Measurements from ENCODE around the gene SMIM13. TPM values are rescaled to one million over a fixed set of nuclear protein-coding genes. Genes with fewer than 3 reads are reported as not detected.

The SMIM13 gene
- total RNA-seq, 5 donors from 2014 or later (not counting 1 experiment from before 2014, with no cell fraction given): 3.6 to 8.0 (median 5.3) TPM

DNA sequence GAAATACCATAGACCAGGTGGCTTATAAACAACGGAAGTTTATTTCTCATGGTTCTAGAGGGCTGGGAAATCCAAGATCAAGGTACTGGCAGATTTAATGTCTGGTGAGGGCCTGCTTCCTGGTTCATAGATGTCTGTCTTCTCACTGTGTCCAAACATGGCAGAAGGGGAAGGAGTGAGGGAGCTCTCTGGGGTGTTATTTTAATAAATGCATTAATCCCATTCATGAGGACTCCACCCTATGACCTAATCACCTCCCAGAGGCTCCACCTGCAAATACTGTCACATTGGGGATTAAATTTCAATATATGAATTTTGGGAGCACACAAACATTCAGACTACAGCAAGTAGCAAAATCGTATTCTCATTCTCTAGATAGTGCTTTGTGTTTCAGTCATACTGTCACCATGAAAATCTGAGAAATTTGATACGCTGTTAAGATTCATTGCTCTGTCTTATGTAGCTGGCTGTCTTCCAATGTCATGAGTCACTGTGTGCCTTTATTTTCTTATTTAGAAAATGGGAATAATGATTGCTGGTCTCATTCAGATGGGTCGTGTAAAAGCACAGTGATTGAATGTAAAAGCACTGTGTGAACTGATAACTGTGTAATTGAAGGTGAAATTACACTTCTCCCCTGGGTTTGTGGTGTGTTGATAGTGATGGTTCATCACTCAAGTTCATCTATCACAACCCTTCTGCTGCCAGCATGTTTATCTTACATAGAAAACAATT lies 26.8 kb downstream of the SMIM13 start:
- no peak for DNase-seq
- H3K27ac ChIP-seq (ENCODE audit: low read length): no peak overlapping the region
- ChIA-PET POLR2A (no interaction called here), CTCF (no interaction called here)
- WGBS (ENCODE audit: insufficient coverage): 100% methylated on average over 1 of the region's 4 CpGs
- Mint-ChIP-seq H3K27me3 (no peaks in the 10 kb centered on the region), H3K4me3 (no peak overlapping the region), H3K27ac (no peak overlapping the region), H3K9me3 (no peaks in the 10 kb centered on the region), H3K4me1 (peaks cover 23 to 32% (median 31%) of the 10 kb centered on the region in 3 donors), H3K36me3 (peaks cover 23% of the 10 kb centered on the region)
- no peaks in the 10 kb centered on the region for H3K36me3 ChIP-seq (ENCODE audit: control insufficient read depth in 2 of 2, extremely low read depth in 1 of 2, insufficient read depth in 1 of 2, low read length in 1 of 2)
- no peaks in the 10 kb centered on the region for H3K4me1 ChIP-seq (ENCODE audit: control insufficient read depth in 1 of 2, extremely low read depth in 1 of 2, insufficient read depth in 2 of 2, low read length in 2 of 2)
- no peaks in the 10 kb centered on the region for H3K9me3 ChIP-seq
- H3K27me3 ChIP-seq (replicated peaks in 1 of 2; ENCODE audit: control insufficient read depth in 2 of 2, extremely low read depth in 1 of 2, insufficient read depth in 2 of 2, low read length in 1 of 2): no peaks in the 10 kb centered on the region
- no peak overlapping the region for H3K4me3 ChIP-seq (ENCODE audit: control insufficient read depth in 1 of 2, extremely low read depth in 1 of 2, low read length in 1 of 2)
- no peak for ATAC-seq (replicated peaks in 1 of 4)

DNA sequence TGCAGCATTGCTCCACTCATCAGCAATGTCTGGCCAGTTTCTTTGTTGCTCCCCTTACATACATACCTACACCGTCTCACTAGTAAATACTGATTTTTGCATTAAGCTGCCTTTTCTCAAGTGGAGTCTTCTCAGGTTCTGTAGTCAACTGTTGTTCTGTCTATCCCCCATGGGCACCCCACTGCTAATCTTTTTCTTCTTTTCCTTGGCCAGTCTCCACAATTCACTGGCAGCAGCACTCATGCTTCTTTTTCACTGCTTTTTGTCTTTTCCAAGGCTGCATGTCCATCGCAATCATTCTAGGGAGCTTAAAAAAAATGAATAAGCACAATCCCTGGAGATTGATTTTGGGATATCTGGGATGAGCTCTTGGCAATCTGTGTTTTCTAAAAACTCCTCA lies 28.2 kb downstream of the SMIM13 start:
- 100% methylated on average over 1 of the region's 2 CpGs for WGBS (ENCODE audit: insufficient coverage)
- H3K4me1 Mint-ChIP-seq: peaks cover 20 to 31% (median 28%) of the 10 kb centered on the region in 3 donors
- H3K9me3 Mint-ChIP-seq: no peaks in the 10 kb centered on the region
- H3K27me3 ChIP-seq (replicated peaks in 1 of 2; ENCODE audit: control insufficient read depth in 2 of 2, extremely low read depth in 1 of 2, insufficient read depth in 2 of 2, low read length in 1 of 2): no peaks in the 10 kb centered on the region
- no peaks in the 10 kb centered on the region for H3K36me3 ChIP-seq (ENCODE audit: control insufficient read depth in 2 of 2, extremely low read depth in 1 of 2, insufficient read depth in 1 of 2, low read length in 1 of 2)
- no peak overlapping the region for H3K4me3 Mint-ChIP-seq
- CTCF ChIA-PET: interaction anchor here in 1 of 2 donors (0.5 kb wide), 1 partner anchor 51 kb away, joined by 3 read pairs; no protein-coding TSS in a partner anchor
- no peak for DNase-seq
- H3K27ac ChIP-seq (ENCODE audit: low read length): no peak overlapping the region
- H3K9me3 ChIP-seq: no peaks in the 10 kb centered on the region
- no peak overlapping the region for H3K27ac Mint-ChIP-seq
- ATAC-seq (replicated peaks in 1 of 4): no peak
- peaks cover 31% of the 10 kb centered on the region for H3K36me3 Mint-ChIP-seq
- POLR2A ChIA-PET: no interaction called here
- H3K27me3 Mint-ChIP-seq: no peaks in the 10 kb centered on the region
- H3K4me3 ChIP-seq (ENCODE audit: control insufficient read depth in 1 of 2, extremely low read depth in 1 of 2, low read length in 1 of 2): no peak overlapping the region
- H3K4me1 ChIP-seq (ENCODE audit: control insufficient read depth in 1 of 2, extremely low read depth in 1 of 2, insufficient read depth in 2 of 2, low read length in 2 of 2): no peaks in the 10 kb centered on the region

DNA sequence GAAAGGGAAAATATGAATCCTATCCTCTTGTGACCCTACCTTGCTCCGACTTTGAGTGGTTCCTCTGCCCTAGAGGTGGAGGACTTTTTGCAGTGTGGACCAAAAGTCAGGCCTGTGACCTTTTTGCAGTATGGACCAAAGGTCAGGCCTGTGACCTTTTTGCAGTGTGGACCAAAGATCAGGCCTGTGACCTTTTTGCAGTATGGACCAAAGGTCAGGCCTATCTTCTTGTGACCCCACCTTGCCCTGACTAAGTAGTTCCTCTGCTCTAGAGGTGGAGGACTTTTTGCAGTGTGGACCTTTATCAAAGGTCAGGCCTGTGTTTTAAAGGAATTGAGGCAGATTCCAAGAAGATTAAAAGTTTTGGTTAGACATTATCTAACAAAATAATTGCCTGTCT lies 28.7 kb downstream of the SMIM13 start:
- no CpG with 5 or more reads among the region's 1 CpG for WGBS (ENCODE audit: insufficient coverage)
- H3K27ac ChIP-seq (ENCODE audit: low read length): no peak overlapping the region
- no peaks in the 10 kb centered on the region for H3K36me3 ChIP-seq (ENCODE audit: control insufficient read depth in 2 of 2, extremely low read depth in 1 of 2, insufficient read depth in 1 of 2, low read length in 1 of 2)
- Mint-ChIP-seq H3K36me3 (peaks cover 34% of the 10 kb centered on the region), H3K27me3 (no peaks in the 10 kb centered on the region), H3K9me3 (no peaks in the 10 kb centered on the region), H3K4me1 (peaks cover 21 to 31% (median 28%) of the 10 kb centered on the region in 3 donors), H3K27ac (no peak overlapping the region), H3K4me3 (no peak overlapping the region)
- ChIA-PET CTCF (no interaction called here), POLR2A (no interaction called here)
- H3K9me3 ChIP-seq: no peaks in the 10 kb centered on the region
- no peak for ATAC-seq (replicated peaks in 1 of 4)
- H3K27me3 ChIP-seq (replicated peaks in 1 of 2; ENCODE audit: control insufficient read depth in 2 of 2, extremely low read depth in 1 of 2, insufficient read depth in 2 of 2, low read length in 1 of 2): no peaks in the 10 kb centered on the region
- no peak for DNase-seq
- H3K4me3 ChIP-seq (ENCODE audit: control insufficient read depth in 1 of 2, extremely low read depth in 1 of 2, low read length in 1 of 2): no peak overlapping the region
- H3K4me1 ChIP-seq (ENCODE audit: control insufficient read depth in 1 of 2, extremely low read depth in 1 of 2, insufficient read depth in 2 of 2, low read length in 2 of 2): no peaks in the 10 kb centered on the region

DNA sequence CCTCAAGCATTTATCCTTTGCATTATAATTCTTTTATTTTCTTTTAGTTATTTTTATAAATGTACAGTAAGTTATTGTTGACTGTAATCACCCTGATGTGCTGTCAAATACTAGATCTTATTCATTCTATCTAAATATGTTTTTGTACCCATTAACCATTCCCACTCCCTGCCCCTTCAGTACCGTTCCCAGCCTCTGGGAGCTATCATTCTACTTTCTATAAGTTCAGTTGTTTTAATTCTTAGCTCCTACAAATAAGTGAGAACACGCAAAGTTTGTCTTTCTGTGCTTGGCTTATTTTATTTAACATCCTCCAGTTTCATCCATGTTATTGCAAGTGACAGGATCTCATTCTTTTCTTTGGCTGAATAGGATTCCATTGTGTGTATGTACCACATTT lies 30.3 kb downstream of the SMIM13 start:
- Mint-ChIP-seq H3K27ac (no peak overlapping the region), H3K27me3 (no peaks in the 10 kb centered on the region), H3K4me1 (peaks cover 21 to 29% (median 24%) of the 10 kb centered on the region in 3 donors), H3K9me3 (no peaks in the 10 kb centered on the region), H3K4me3 (no peak overlapping the region), H3K36me3 (peaks cover 33% of the 10 kb centered on the region)
- Histone ChIP-seq H3K4me1 (ENCODE audit: control insufficient read depth in 1 of 2, extremely low read depth in 1 of 2, insufficient read depth in 2 of 2, low read length in 2 of 2) (no peaks in the 10 kb centered on the region), H3K9me3 (no peaks in the 10 kb centered on the region), H3K36me3 (ENCODE audit: control insufficient read depth in 2 of 2, extremely low read depth in 1 of 2, insufficient read depth in 1 of 2, low read length in 1 of 2) (no peaks in the 10 kb centered on the region), H3K27me3 (replicated peaks in 1 of 2; ENCODE audit: control insufficient read depth in 2 of 2, extremely low read depth in 1 of 2, insufficient read depth in 2 of 2, low read length in 1 of 2) (no peaks in the 10 kb centered on the region), H3K27ac (ENCODE audit: low read length) (no peak overlapping the region), H3K4me3 (ENCODE audit: control insufficient read depth in 1 of 2, extremely low read depth in 1 of 2, low read length in 1 of 2) (no peak overlapping the region)
- CTCF ChIA-PET: interaction anchor here in 1 of 2 donors (0.7 kb wide), 1 partner anchor 372 kb away, joined by 3 read pairs; no protein-coding TSS in a partner anchor
- ATAC-seq (replicated peaks in 1 of 4) (no peak), DNase-seq (no peak)
- POLR2A ChIA-PET: no interaction called here
- WGBS (ENCODE audit: insufficient coverage): no CpG with 5 or more reads among the region's 2 CpGs

DNA sequence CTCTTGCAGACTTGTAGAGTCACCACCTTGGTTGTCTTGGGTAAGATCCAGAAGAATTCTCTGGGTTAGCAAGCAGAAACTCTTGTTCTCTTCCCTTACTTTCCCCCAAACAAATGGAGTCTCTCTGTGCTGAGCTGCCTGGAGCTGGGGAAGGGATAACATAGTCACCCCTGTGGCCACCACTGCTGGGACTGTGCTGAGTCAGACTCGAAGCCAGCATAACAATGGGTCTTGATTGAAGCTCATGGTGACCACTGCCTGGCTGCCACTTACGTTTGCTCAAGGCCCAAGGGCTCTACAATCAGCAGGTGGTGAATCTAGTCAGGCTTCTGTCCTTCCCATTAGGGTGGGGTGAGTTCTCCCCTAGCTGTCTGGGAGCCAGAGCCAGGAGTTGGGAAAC lies 33.2 kb downstream of the SMIM13 start:
- 100% methylated on average over 1 of the region's 2 CpGs for WGBS (ENCODE audit: insufficient coverage)
- no peaks in the 10 kb centered on the region for H3K36me3 ChIP-seq (ENCODE audit: control insufficient read depth in 2 of 2, extremely low read depth in 1 of 2, insufficient read depth in 1 of 2, low read length in 1 of 2)
- H3K4me1 ChIP-seq (ENCODE audit: control insufficient read depth in 1 of 2, extremely low read depth in 1 of 2, insufficient read depth in 2 of 2, low read length in 2 of 2): no peaks in the 10 kb centered on the region
- ChIA-PET POLR2A (no interaction called here), CTCF (no interaction called here)
- DNase-seq (no peak), ATAC-seq (replicated peaks in 1 of 4) (no peak)
- Mint-ChIP-seq H3K9me3 (no peaks in the 10 kb centered on the region), H3K4me3 (no peak overlapping the region), H3K27me3 (no peaks in the 10 kb centered on the region), H3K27ac (no peak overlapping the region), H3K36me3 (peaks cover 18% of the 10 kb centered on the region), H3K4me1 (peaks cover 22 to 26% (median 23%) of the 10 kb centered on the region in 3 donors)
- H3K9me3 ChIP-seq: no peaks in the 10 kb centered on the region
- H3K4me3 ChIP-seq (ENCODE audit: control insufficient read depth in 1 of 2, extremely low read depth in 1 of 2, low read length in 1 of 2): no peak overlapping the region
- no peaks in the 10 kb centered on the region for H3K27me3 ChIP-seq (replicated peaks in 1 of 2; ENCODE audit: control insufficient read depth in 2 of 2, extremely low read depth in 1 of 2, insufficient read depth in 2 of 2, low read length in 1 of 2)
- no peak overlapping the region for H3K27ac ChIP-seq (ENCODE audit: low read length)

DNA sequence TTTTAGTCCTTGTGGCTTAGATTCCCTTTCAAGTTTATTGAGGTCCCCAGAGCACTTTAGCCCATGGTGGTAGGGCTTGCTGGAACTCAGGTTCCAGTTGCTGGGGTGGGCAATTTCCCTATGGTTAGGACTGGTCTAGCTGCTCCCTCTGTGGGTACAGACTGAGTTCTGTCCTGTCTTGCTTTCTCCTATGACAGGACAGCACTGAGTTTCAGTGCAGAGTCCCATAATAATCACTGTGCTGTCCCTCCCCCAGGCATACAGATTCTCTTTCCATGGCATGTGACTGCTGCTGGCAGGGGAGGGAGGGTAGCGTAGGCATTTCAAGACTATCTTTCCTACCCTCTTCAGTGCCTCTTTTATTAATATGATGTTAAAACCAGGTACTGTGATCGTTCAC lies 35.0 kb downstream of the SMIM13 start:
- no peak overlapping the region for H3K27ac Mint-ChIP-seq
- ChIA-PET CTCF (no interaction called here), POLR2A (no interaction called here)
- Histone ChIP-seq H3K4me1 (ENCODE audit: control insufficient read depth in 1 of 2, extremely low read depth in 1 of 2, insufficient read depth in 2 of 2, low read length in 2 of 2) (no peaks in the 10 kb centered on the region), H3K27ac (ENCODE audit: low read length) (no peak overlapping the region), H3K36me3 (ENCODE audit: control insufficient read depth in 2 of 2, extremely low read depth in 1 of 2, insufficient read depth in 1 of 2, low read length in 1 of 2) (no peaks in the 10 kb centered on the region), H3K9me3 (no peaks in the 10 kb centered on the region), H3K4me3 (ENCODE audit: control insufficient read depth in 1 of 2, extremely low read depth in 1 of 2, low read length in 1 of 2) (no peak overlapping the region), H3K27me3 (replicated peaks in 1 of 2; ENCODE audit: control insufficient read depth in 2 of 2, extremely low read depth in 1 of 2, insufficient read depth in 2 of 2, low read length in 1 of 2) (no peaks in the 10 kb centered on the region)
- ATAC-seq (replicated peaks in 1 of 4) (no peak), DNase-seq (no peak)
- H3K27me3 Mint-ChIP-seq: no peaks in the 10 kb centered on the region
- no peak overlapping the region for H3K4me3 Mint-ChIP-seq
- peaks cover 22 to 23% (median 22%) of the 10 kb centered on the region in 3 donors for H3K4me1 Mint-ChIP-seq
- peaks cover 16% of the 10 kb centered on the region for H3K36me3 Mint-ChIP-seq
- no CpG with 5 or more reads among the region's 2 CpGs for WGBS (ENCODE audit: insufficient coverage)
- H3K9me3 Mint-ChIP-seq: no peaks in the 10 kb centered on the region
